SIG-M5 treated with dmso at 0.1 percent for 504 hours (cell line): ENCODE results near the gene TUBGCP4.

ENCODE experiments used
- DNase-seq: peaks from one replicate; lab custom pipeline; 2025; ENCODE audit not compliant: unreplicated experiment; lab: John Stamatoyannopoulos, UW

The TUBGCP4 gene

DNA sequence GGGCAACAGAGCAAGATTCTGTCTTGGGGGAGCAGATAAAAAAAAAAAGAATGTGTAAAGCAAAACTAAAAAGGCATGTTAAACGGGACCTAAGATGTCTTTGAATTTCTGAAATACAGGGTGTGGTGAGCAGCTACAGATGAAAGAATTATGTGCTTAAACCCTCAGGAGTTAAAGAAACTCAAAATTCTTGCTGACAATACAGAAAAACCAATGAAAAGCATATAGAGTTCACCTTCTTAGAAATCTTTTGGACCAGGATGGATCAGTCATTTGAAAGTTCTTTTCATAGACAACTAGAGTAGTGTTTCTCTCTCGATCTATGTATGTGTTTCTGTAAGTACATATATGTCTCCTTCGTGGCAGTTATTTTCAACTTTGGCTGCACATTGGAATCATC lies 31.4 kb downstream of the TUBGCP4 start:
- no peak for DNase-seq

DNA sequence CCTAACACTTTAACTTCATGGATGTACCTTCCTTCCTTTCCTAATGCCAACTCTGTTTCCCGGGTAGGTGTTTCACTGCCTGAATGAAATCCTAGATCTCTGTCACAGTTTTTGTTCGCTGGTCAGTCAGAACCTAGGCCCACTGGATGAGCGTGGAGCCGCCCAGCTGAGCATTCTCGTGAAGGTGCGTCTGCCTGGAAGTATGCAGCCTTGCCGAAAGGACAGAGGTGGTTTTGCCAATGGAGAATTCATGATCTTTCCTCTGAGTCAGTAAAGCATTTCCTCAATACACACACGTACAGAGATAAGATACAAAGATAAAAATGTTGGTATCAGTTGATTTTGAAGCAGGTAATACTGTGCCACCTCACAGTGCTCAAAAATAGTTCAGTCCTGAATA lies 32.7 kb downstream of the TUBGCP4 start:
- no peak for DNase-seq

DNA sequence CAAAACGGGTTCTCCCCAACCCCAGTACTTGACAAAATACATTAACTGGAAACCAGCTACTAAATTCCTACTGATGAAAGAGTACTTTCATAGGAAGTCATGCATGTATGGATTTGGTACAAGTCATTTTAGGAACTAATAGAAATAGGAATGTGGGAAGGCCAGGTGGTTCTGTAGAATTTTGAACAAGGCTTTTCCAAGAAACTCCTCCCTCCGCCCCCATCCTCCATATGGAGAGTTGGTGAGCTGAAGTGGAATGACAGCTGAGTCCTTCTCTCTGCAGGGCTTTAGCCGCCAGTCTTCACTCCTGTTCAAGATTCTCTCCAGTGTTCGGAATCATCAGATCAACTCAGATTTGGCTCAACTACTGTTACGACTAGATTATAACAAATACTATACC lies 33.2 kb downstream of the TUBGCP4 start:
- no peak for DNase-seq

DNA sequence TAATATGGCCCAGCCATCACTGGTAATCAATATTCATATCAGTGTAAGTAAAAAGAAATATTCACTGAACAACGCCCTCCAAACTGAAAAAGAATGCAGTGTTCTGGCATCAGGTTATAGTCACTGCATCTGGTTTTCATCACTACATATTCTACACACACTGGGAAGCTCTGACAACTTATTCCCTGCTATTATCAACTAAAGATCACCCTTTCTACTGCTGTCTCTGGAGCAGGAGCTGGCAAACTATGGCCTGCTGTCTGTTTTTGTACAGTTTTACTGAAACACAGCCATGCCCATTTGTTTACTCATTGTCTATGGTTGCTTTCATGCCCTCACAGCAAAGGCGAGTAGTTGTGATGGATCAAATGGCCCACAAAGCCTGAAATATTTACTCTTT lies 35.3 kb downstream of the TUBGCP4 start:
- no peak for DNase-seq

DNA sequence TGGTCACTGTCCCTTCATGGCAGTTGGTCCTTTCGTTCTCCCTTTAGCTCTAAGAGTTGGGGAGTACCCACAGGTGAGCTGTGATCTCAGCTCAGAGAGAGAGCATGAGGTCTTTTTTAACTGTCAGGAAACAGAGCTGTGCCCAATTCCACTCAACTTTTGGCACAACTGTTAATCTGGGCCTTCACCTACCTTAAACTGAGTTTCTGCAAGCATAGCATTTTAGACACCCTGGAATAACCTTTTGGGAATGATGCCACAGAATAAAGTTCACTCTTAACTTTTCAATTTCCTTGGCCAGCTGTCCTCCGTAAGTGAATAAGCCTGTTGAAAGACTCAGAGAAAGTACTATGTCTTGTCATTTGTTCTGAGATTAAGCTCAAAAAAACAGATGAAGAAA lies 35.9 kb downstream of the TUBGCP4 start:
- DNase-seq = no peak

DNA sequence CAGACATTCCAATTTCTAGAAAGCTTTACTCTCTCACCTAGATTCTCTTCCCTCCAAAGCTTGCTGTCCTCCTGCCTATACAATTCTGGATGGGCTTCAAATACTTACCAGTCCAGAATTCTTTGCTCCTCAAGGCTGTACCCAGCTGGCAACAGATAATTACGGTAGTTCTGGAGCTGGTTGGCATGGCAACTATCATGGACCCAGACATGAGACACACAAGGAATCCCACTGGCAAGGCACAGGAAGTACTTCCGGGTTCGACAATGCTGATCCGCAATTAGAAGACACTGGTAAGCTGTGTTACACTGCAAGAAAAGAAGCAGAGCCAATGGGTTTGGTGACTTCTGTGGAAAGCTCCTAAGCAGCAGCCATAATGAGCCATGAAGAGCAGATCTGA lies 37.9 kb downstream of the TUBGCP4 start:
- no peak for DNase-seq

DNA sequence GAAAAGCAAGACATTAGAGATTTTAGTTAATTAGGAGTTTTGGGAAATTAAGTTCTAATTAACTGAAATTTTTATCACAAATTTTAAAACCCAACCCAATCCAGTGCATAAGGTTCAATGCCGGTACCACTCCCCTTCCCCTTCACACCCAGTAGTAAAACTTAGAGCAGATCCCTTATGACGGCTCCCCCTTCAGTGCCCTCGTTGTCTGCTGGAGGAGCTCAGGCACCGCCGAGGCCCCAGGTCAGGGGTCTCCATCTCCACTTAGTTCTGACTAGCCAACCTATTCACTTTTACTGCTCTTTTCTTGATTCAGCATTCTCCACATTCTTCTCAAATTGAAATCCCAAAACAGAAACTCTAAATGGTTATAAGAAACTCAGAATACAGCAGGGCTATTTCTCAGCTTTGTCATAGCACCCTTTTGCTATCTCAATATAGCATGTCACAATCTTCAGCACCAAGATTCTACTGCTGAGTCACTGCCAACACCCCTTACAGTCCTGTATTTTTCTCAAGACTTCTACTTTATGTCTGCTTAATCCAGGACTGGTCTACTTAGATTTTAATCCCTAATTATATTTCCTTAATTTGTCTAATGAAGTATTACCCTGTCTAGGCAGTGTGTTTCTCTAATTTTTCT lies 39.8 kb downstream of the TUBGCP4 start:
- DNase-seq = no peak

DNA sequence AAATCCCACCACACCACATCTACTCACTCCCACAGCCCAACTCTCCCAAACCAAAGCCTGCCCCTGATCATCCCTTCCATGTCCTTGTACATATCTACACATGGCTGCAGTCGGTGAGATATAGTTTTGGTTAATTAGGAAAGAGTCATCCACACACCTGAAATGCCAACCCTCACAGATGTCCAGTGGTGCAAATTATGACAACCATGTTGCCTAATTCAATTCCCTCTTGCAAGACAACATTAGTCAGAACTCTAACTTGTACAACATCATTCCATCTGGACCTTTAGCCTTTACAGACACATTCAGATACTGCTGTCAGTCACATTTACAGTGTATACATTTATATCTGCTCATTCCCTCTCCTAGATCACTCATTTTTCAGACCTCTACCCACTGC lies 41.2 kb downstream of the TUBGCP4 start:
- DNase-seq = no peak

DNA sequence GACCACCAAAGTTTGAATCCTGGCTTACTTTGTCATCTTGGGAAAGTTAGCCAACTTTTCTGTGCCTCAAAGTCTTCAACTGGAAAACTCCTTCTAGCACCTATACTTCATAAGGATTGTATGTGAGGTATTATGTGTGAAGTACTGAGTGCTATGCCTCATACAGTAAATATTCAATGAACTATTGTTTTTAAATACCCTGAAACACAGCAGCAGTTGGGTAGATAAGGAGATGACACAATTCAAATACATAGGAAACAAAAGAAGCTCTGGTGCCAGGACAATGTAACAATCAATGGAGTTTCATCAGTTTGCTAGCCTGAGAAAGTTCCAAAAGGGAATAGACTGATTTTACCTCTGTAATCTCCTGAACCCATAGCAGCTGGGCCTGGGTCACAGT lies 43.3 kb downstream of the TUBGCP4 start:
- no peak for DNase-seq

DNA sequence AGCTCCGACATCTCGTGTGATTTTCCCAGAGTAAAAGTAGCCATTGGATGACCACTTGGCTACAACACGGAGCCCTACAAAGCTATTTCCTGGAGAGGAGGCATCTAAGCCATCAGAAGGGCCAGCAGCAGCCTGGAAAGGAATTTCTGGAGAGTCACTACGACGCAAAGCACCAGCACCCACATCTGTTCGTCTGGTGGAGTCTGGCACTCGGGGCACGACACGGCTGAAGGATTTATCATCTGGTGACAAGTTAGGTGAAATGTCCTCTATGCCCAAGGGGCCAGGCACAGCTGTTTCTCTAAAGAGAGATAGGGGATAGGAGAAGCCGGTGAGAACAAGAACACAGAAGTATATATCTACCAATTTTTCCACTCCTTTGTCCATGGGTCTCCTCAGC lies 49.5 kb downstream of the TUBGCP4 start:
- no peak for DNase-seq

DNA sequence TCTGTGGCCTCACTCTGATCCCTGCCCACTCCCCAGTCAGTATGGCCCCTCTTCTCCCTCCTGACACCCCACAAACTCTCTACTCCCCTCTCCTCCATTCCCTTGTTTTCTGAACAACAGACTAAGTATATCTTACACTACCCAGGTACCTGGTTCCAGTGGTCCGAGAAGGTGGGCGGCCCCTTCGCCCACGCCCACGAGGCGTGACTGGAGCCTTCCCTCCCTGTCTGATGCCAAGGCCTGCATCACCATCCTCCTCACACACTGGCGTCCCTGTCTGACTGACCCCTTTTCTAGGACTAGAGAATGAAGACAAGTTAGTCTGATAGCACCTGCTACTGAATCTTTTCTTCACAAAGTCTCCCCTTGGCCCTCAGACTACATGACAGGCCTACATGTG lies 50.0 kb downstream of the TUBGCP4 start:
- DNase-seq = no peak

DNA sequence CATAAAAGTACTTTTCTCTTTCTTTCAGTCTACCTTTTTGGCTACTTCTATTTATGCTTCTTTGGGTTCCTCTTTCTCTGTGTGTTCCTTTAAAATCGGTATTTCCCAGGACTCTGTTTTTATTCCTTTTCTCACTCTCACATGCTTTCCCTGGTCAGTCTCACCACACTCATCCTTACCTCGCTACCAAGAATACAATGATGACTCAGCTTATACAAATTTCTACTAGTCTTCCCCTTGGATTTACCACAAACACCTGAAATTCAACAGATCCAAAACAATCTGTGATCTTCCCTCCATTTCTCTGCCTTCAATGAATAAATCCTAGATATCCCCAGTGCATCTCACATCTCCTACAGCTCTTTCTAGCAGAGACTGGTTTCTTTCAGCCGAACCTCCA lies 52.9 kb downstream of the TUBGCP4 start:
- no peak for DNase-seq

DNA sequence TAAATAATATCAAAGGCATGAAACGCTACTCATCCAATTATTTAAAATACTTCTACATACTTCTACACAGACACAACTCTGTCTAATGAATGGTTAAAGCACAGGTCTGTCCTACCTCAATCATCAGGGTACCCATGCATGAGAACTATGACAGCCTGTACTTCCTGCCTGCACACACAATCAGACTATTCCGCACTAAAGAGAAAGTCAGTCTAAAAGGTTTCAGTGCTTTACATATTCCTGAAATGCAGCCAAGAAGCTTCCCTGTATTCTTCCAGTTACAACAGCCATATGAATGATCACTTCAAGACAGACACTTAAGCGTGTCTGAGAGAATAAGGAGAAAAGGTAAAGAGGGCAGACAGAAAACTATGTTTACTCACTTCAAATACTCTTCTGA lies 58.8 kb downstream of the TUBGCP4 start:
- no peak for DNase-seq

DNA sequence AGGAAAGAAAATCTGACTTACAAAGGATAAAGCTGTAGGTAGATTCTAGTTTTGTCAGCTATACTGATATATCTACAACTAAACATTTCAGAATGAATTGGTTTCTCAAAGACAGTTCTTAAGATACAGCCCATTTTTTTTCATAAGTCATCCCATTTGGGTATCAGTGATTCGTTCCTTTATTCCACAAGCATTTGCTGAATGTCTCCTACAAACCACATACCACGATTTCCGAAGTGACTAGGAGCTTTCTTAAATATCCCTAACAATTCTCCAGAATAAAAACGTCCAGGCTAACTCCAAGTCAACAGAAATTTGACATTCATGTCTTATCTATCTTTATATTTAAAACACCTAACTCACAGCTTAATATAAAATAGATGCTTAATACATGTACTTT lies 62.3 kb downstream of the TUBGCP4 start:
- DNase-seq = no peak

DNA sequence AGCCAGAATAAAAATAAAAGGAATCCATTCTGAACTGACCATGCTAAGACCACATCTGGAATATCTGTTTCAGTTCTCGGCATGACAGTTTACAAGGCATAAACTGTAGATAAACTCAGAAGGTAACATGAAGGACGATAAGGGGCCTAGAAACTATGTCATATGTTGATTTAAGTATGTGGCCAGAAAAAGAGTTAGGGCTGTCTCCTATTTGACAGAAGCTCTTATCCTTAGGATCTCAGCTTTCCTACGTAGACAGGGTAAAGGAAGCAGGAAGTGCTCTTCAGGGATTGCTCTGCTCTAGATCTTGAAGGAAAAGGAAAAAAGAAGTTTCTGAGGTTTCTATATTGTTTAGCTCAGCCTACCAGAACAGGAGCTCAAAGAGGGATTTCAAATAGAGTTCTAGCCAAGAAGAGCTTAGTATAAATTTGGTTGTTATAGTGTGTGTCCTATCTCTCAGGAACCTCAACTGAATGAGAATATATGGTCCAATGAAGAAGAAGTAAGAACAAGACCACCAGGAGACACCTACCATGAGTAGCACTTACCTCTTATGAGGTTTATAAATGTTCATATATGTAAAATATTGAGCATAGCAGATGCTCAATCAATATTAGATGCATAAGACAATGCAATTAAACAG lies 62.9 kb downstream of the TUBGCP4 start:
- no peak for DNase-seq

DNA sequence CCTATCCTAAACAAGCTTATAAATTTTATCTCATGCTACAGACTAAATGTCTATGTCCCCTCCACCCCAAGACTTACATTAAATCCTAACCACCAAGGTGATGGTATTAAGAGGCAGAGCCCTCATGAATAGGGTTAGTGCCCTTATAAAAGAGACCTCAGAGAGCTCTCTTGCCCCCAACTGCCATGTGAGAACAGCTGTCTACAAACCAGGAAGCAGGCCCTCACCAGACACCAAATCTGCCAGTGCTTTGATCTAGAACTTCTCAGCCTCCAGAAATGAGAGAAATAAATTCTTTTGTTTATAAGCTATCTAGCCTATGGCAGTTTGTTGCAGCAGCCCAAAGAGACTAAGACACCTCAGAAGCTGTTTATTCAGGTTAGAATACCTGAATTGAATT lies 63.5 kb downstream of the TUBGCP4 start:
- DNase-seq = no peak

DNA sequence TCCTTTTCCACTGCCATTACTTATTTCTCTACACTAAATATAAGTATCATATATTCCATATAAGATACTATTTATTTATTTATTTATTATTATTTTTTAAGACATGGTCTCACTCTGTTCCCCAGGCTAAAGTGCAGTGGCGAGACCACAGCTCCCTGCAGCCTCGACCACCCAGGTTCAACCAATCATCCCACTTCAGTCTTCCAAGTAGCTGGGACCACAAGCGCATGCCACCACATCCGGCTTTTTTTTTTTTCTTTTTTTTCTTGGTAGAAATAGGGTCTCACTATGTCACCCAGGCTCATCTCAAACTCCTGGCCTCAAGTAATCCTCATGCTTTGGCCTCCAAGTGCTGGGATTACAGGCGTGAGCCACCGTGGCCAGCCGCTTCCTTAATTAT lies 65.5 kb downstream of the TUBGCP4 start:
- no peak for DNase-seq

DNA sequence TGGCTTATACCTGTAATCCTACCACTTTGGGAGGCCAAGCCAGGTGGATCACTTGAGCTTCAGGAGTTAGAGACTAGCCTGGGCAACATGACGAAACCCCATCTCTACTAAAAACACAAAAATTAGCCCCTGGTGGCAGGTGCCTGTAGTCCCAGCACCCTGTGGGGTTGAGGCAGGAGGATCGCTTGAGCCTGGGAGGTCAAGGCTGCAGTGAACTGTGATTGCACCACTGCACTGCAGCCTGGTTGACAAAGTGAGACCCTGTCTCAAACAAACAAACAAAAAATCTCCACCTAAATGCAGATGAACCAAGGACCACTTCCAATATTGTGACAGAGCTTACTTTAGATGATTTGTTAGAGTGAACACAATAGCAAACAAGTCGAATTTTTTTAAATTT lies 68.4 kb downstream of the TUBGCP4 start:
- no peak for DNase-seq

DNA sequence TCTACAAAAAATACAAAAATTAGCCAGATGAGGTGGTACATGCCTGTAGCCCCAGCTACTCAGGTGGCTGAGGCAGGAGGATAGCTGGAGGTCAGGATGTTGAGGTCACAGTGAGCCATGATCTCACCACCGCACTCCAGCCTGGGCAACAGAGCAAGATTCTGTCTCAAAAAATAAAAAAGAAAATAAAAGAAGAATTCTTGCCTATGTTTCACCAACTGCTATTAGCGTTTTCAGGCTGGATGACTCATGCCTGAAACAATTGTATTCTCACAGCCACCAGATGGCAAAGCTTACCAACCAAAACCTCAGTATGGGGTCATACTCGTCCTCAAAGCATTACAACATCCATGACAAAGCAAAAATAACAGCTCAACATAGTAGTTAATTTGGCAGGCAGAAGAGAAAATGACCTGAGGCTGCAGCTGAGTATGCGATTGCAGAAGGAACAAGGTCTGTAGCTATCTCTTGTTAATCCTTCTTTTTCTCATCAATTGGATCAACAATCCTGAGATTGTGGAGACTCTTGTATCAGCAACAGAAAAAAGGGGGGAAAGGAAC lies 69.9 kb downstream of the TUBGCP4 start:
- DNase-seq = peak; percentile 95

DNA sequence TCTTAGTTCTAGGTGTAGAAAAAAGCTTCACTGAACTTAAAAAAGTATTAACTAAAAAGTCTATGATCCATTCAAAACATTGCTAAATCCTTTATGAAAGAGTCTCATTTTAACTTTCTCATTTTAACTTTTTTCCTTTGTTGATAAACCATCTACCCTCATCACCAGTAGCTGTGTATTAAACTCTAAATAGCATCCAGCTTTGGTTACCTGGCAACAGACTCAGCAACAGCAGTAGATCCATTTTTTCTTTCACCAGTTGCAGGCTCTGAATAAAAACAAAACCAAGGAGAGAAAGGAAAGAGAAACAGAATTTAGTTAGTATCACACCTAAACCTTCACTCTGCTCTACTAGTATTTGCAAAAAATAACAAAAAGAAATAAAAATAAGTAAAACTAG lies 70.4 kb downstream of the TUBGCP4 start:
- DNase-seq = peak; percentile 13

DNA sequence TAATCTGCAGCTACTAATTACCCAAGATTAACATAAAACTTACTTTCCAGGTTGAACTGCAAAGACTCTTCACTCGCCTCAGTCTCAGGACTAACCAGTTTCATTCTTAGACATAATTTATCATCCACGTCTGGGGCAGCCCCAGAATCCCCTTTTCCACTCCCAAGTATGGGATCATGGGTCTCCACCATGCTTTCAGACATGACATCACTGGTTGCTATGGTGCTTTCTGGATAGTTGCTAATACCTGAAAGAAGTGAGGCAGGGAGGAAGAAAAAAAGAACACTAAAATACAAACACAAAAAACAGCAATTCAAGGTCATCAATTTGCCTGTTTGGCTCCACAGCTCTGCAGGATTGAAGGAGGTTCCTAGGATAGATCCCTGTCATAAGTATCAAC lies 75.4 kb downstream of the TUBGCP4 start:
- no peak for DNase-seq

DNA sequence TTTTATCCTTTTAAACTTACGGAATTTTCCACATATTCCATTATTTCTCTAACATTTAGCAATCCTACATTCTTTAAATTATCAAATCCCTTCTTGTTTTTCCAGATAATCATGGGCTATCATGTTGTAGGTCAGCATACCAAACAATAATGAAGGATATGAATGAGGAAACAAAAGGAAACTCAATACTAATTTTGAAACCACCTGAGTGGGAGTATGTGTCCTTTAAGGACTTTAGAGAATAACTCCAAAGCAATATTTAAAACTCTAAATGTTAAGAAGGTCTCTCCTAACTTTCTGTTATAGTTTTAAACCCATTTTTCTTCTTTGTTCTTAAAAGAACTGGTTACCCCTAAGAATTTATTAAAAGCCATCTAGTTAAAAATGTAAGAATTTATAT lies 79.1 kb downstream of the TUBGCP4 start:
- no peak for DNase-seq
